Natural killer cell (primary cell): Measurements from ENCODE around the gene USP10. TPM values are rescaled to one million over a fixed set of nuclear protein-coding genes. Genes with fewer than 3 reads are reported as not detected.

ENCODE experiments used
- ATAC-seq, 3 donors: fragments of 150-1000 bp in 2 of 3; fragments of 200-7000 bp in 1 of 3; cut with Tn5 transposase; 1 replicate in 1 of 3; 2 replicates in 2 of 3; pipeline ENCODE4 v1.10.0; 2021; ENCODE audit warnings: mild to moderate bottlenecking in 2 of 3, moderate library complexity in 2 of 3
- DNase-seq, 2 donors: peaks; one replicate each; pipeline versions ENCODE4 v3.0.0 to v3.0.0-alpha.2; 2013 to 2021; ENCODE audit warnings: mixed read lengths in 1 of 2
- H3K27ac ChIP-seq: one replicate; pipeline ENCODE4 v1.5.1; 2013; ENCODE audit warnings: mild to moderate bottlenecking, low read length
- H3K27me3 ChIP-seq: one replicate; pipeline ENCODE4 v1.6.1; 2013; ENCODE audit warnings: low read length; ENCODE audit not compliant: control insufficient read depth, insufficient read depth
- H3K36me3 ChIP-seq: one replicate; pipeline ENCODE4 v1.6.1; 2013; ENCODE audit warnings: low read length; ENCODE audit not compliant: control insufficient read depth, insufficient read depth
- H3K4me1 ChIP-seq: one replicate; pipeline ENCODE4 v1.6.1; 2013; ENCODE audit warnings: low read length; ENCODE audit not compliant: control insufficient read depth, insufficient read depth
- H3K4me3 ChIP-seq: one replicate; pipeline ENCODE4 v1.5.1; 2013; ENCODE audit warnings: low read length
- H3K9me3 ChIP-seq: one replicate; pipeline ENCODE4 v1.6.1; 2013; ENCODE audit warnings: low read length; ENCODE audit not compliant: control insufficient read depth, insufficient read depth
- H3K27ac Mint-ChIP-seq, 2 donors: one replicate each; pipeline ENCODE4 v1.8.0; 2022; ENCODE audit warnings: mild to moderate bottlenecking in 2 of 2, mixed read lengths in 2 of 2, moderate library complexity in 1 of 2
- H3K27me3 Mint-ChIP-seq, 2 donors: one replicate each; pipeline ENCODE4 v1.8.0; 2022; ENCODE audit warnings: low read depth in 2 of 2, mixed read lengths in 2 of 2
- H3K36me3 Mint-ChIP-seq: one replicate; pipeline ENCODE4 v1.8.0; 2022; ENCODE audit warnings: mixed read lengths
- H3K4me1 Mint-ChIP-seq, 2 donors: one replicate each; pipeline ENCODE4 v1.8.0; 2022; ENCODE audit warnings: mixed read lengths in 2 of 2
- H3K4me3 Mint-ChIP-seq: one replicate; pipeline ENCODE4 v1.8.0; 2022; ENCODE audit warnings: mild to moderate bottlenecking, moderate library complexity, mixed read lengths
- H3K9me3 Mint-ChIP-seq, 2 donors: one replicate each; pipeline ENCODE4 v1.8.0; 2022; ENCODE audit warnings: mixed read lengths in 2 of 2
- WGBS: methylation state at CpG from one replicate; pipeline ENCODE4 v1.1.7; 2013; ENCODE audit warnings: missing lambda C conversion rate; ENCODE audit not compliant: insufficient coverage; 5-methylcytosine and 5-hydroxymethylcytosine counted together
- intact Hi-C: fragments of 100-400 bp; cut with micrococcal nuclease; formaldehyde crosslinking; loops from one replicate; pipeline ENCODE4 v1.14.2; 2022
- total RNA-seq, 4 donors: library from RNA; stranded (reverse); fragments of 120-200 nt in 1 of 4; gene quantifications; one replicate each; pipeline versions ENCODE4 v1.2.3 to v1.2.4, GENCODE V29; 2013 to 2022
- TF ChIP-seq, protein P1 (sequence below): fragments of 200-600 bp; IDR thresholded peaks from one replicate; pipeline ENCODE4 v1.8.0; 2022; ENCODE audit warnings: antibody characterized with exemption

The USP10 gene
- total RNA-seq, 3 donors from 2014 or later (not counting 1 experiment from before 2014, with no cell fraction given) = 78.4 to 103 (median 100) TPM

DNA sequence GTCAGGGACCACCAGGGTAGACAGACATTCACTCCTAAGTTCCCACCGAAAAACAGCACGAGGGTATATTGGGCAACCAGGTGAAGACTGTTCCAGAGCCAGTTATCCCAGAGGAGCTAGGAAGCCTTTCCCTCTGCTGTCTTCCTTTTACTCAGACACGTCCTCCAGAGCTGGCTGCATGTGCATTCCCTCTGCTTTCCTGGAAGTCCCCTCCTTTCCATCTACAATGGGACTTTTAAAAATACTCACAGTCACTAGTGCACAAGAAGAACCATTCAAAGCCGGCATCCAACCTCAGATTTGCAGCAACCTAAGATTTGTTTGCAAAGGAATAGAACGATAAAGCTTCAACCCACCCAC lies 87.4 kb downstream of the USP10 start:
- Mint-ChIP-seq H3K4me3 (no peak overlapping the region), H3K4me1 (no peaks in the 10 kb centered on the region), H3K27ac (no peak overlapping the region), H3K9me3 (no peaks in the 10 kb centered on the region), H3K36me3 (no peaks in the 10 kb centered on the region), H3K27me3 (no peaks in the 10 kb centered on the region)
- no peak overlapping the region for H3K27ac ChIP-seq
- DNase-seq (no peak), ATAC-seq (no peak)
- H3K4me3 ChIP-seq = no peak overlapping the region
- intact Hi-C loops = no loop called here
- H3K4me1 ChIP-seq = no peaks in the 10 kb centered on the region
- no peaks in the 10 kb centered on the region for H3K36me3 ChIP-seq
- WGBS = 95% methylated on average over 5 of the region's 5 CpGs
- TF ChIP-seq, protein P1, sequence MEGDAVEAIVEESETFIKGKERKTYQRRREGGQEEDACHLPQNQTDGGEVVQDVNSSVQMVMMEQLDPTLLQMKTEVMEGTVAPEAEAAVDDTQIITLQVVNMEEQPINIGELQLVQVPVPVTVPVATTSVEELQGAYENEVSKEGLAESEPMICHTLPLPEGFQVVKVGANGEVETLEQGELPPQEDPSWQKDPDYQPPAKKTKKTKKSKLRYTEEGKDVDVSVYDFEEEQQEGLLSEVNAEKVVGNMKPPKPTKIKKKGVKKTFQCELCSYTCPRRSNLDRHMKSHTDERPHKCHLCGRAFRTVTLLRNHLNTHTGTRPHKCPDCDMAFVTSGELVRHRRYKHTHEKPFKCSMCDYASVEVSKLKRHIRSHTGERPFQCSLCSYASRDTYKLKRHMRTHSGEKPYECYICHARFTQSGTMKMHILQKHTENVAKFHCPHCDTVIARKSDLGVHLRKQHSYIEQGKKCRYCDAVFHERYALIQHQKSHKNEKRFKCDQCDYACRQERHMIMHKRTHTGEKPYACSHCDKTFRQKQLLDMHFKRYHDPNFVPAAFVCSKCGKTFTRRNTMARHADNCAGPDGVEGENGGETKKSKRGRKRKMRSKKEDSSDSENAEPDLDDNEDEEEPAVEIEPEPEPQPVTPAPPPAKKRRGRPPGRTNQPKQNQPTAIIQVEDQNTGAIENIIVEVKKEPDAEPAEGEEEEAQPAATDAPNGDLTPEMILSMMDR = no peak
- H3K9me3 ChIP-seq = no peaks in the 10 kb centered on the region
- no peaks in the 10 kb centered on the region for H3K27me3 ChIP-seq

DNA sequence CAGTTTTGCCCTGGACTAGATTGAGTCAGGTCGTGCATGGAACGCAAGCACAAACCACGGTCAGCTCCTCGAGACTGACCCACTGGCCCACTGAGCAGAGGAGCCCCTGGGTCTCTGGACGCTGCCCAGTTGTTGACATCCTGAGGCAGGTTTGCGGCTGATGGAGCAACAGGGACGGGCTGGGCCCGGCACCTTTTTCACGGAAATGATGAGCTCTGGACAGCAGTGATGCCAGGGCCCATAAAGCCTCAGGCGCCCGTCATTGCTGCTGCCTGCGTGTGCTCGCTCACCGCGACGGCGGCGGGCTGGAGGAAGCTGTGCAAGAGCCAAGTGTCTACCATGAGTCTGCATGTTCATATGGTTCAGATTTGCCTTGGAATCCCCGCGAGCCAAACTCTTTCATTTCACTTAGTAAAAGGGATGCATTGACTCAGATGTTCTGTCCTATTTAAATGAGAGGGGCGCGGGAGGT lies 89.2 kb downstream of the USP10 start:
- Histone ChIP-seq H3K36me3 (no peaks in the 10 kb centered on the region), H3K27me3 (no peaks in the 10 kb centered on the region), H3K4me3 (no peak overlapping the region), H3K27ac (no peak overlapping the region), H3K4me1 (no peaks in the 10 kb centered on the region), H3K9me3 (no peaks in the 10 kb centered on the region)
- ATAC-seq (no peak), DNase-seq (no peak)
- H3K4me1 Mint-ChIP-seq = no peaks in the 10 kb centered on the region
- WGBS = 97% methylated on average over 22 of the region's 22 CpGs
- no peaks in the 10 kb centered on the region for H3K36me3 Mint-ChIP-seq
- no peaks in the 10 kb centered on the region for H3K27me3 Mint-ChIP-seq
- H3K27ac Mint-ChIP-seq = no peak overlapping the region
- TF ChIP-seq, protein P1 = no peak
- no peak overlapping the region for H3K4me3 Mint-ChIP-seq
- no peaks in the 10 kb centered on the region for H3K9me3 Mint-ChIP-seq
- intact Hi-C loops = no loop called here

DNA sequence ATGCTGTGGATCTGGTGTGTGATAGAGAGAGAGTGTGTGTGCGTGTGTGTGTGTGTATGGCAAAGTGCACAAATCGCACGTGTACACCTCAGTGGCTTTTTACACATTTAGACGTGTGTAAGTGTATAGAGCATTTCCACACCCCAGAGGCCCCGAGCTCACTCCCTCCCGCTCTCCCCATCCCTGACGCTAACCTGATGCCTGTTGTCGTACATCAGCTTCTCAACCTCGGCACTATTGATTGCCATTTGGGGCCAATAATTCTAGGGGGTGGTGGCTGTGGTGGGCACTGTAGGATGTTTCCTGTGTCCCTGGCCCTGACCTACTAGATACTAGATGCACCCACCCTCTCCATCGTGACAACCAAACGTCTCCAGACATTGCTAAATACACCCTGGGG lies 89.6 kb downstream of the USP10 start:
- TF ChIP-seq, protein P1 = no peak
- Mint-ChIP-seq H3K36me3 (no peaks in the 10 kb centered on the region), H3K4me1 (no peaks in the 10 kb centered on the region), H3K4me3 (no peak overlapping the region), H3K27me3 (no peaks in the 10 kb centered on the region), H3K27ac (no peak overlapping the region), H3K9me3 (no peaks in the 10 kb centered on the region)
- Histone ChIP-seq H3K4me3 (no peak overlapping the region), H3K27ac (no peak overlapping the region), H3K27me3 (no peaks in the 10 kb centered on the region), H3K9me3 (no peaks in the 10 kb centered on the region), H3K36me3 (no peaks in the 10 kb centered on the region), H3K4me1 (no peaks in the 10 kb centered on the region)
- WGBS = 89% methylated on average over 11 of the region's 11 CpGs
- ATAC-seq (no peak), DNase-seq (no peak)
- intact Hi-C loops = no loop called here

DNA sequence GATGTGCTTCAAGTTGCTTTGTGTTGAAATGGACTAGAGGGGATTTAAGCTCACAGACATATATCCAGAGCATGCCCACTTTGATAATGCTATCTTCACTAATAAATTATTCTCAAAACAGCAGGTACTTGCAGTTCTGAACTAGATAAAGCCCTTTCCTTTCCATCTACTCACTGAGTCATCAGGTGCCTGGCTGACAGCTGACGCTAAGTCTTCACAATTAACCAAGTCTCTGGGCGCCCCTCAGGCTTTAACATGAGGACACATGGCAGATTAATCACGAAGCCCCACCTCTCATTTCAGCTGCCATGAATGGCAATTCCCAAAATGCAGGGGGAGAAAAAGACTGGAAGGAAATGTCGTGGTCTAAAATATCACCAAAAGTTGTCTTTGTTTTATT lies 90.5 kb downstream of the USP10 start:
- no peak overlapping the region for H3K4me3 ChIP-seq
- DNase-seq = no peak
- TF ChIP-seq, protein P1 = no peak
- H3K27me3 ChIP-seq = no peaks in the 10 kb centered on the region
- Mint-ChIP-seq H3K27ac (no peak overlapping the region), H3K4me1 (no peaks in the 10 kb centered on the region), H3K36me3 (no peaks in the 10 kb centered on the region), H3K27me3 (no peaks in the 10 kb centered on the region), H3K9me3 (no peaks in the 10 kb centered on the region), H3K4me3 (no peak overlapping the region)
- no peaks in the 10 kb centered on the region for H3K9me3 ChIP-seq
- H3K27ac ChIP-seq = no peak overlapping the region
- 93% methylated on average over 2 of the region's 4 CpGs for WGBS
- intact Hi-C loops = no loop called here
- no peaks in the 10 kb centered on the region for H3K4me1 ChIP-seq
- no peak for ATAC-seq
- no peaks in the 10 kb centered on the region for H3K36me3 ChIP-seq
